CD8-positive, alpha-beta memory T cell (primary cell): Measurements from ENCODE around the gene CSK. TPM values are rescaled to one million over a fixed set of nuclear protein-coding genes. Genes with fewer than 3 reads are reported as not detected.
"Not testable (repeated sequence)": the region's sequence is repeated elsewhere in the genome, so short reads cannot be mapped to it uniquely, and the experiment has no call there.

Experiments used
- CTCF ChIA-PET: fragments of 350-600 bp; sonication (Branson Sonifier 250); formaldehyde crosslinking; loops from one replicate; lab custom pipeline; 2021; ENCODE audit warnings: antibody characterized with exemption; lab: Charles Lee
- POLR2A ChIA-PET: fragments of 350-600 bp; sonication (Branson Sonifier 250); formaldehyde crosslinking; loops from one replicate; lab custom pipeline; 2021; ENCODE audit warnings: antibody characterized with exemption; lab: Charles Lee
- DNase-seq, 5 donors: peaks; one replicate each; pipeline versions ENCODE4 v3.0.0 to v3.0.0-alpha.2; 2020 to 2022; ENCODE audit warnings: mixed read lengths in 1 of 5
- H3K27ac ChIP-seq: one replicate; pipeline ENCODE4 v1.7.0; 2013; ENCODE audit warnings: low read depth, mild to moderate bottlenecking, low read length, moderate library complexity
- H3K27me3 ChIP-seq: 2 replicates; pipeline ENCODE4 v1.7.0; 2013; ENCODE audit warnings: low read length, mild to moderate bottlenecking; ENCODE audit not compliant: insufficient read depth, poor library complexity, severe bottlenecking
- H3K36me3 ChIP-seq: 2 replicates; pipeline ENCODE4 v1.7.0; 2013; ENCODE audit warnings: mild to moderate bottlenecking, low read length, moderate library complexity; ENCODE audit not compliant: insufficient read depth
- H3K4me1 ChIP-seq: 2 replicates; pipeline ENCODE4 v1.7.0; 2013; ENCODE audit warnings: mild to moderate bottlenecking, low read length, moderate library complexity; ENCODE audit not compliant: insufficient read depth
- H3K4me3 ChIP-seq: 2 replicates; pipeline ENCODE4 v1.7.0; 2013; ENCODE audit warnings: mild to moderate bottlenecking, low read length
- H3K9me3 ChIP-seq: 2 replicates; pipeline ENCODE4 v1.7.0; 2013; ENCODE audit warnings: mild to moderate bottlenecking, low read length
- H3K27ac Mint-ChIP-seq, 8 donors: one replicate each; pipeline ENCODE4 v1.8.0; 2020 to 2021; ENCODE audit warnings: mixed read lengths in 8 of 8, mild to moderate bottlenecking in 6 of 8, inconsistent platforms in 3 of 8, moderate library complexity in 3 of 8
- H3K27me3 Mint-ChIP-seq, 2 donors: one replicate each; pipeline ENCODE4 v1.8.0; 2020 to 2021; ENCODE audit warnings: mixed read lengths in 2 of 2, mild to moderate bottlenecking in 1 of 2, moderate library complexity in 1 of 2
- H3K36me3 Mint-ChIP-seq, 3 donors: one replicate each; pipeline ENCODE4 v1.8.0; 2020 to 2021; ENCODE audit warnings: mixed read lengths in 3 of 3, inconsistent platforms in 1 of 3, mild to moderate bottlenecking in 1 of 3
- H3K4me1 Mint-ChIP-seq, 3 donors: one replicate each; pipeline ENCODE4 v1.8.0; 2020 to 2021; ENCODE audit warnings: mixed read lengths in 3 of 3, inconsistent platforms in 1 of 3, mild to moderate bottlenecking in 1 of 3
- H3K4me3 Mint-ChIP-seq, 7 donors: one replicate each; pipeline ENCODE4 v1.8.0; 2020 to 2021; ENCODE audit warnings: mixed read lengths in 7 of 7, mild to moderate bottlenecking in 6 of 7, moderate library complexity in 4 of 7, inconsistent platforms in 2 of 7
- H3K9me3 Mint-ChIP-seq, 5 donors: one replicate each; pipeline ENCODE4 v1.8.0; 2020 to 2022; ENCODE audit warnings: mixed read lengths in 5 of 5, mild to moderate bottlenecking in 3 of 5, moderate library complexity in 2 of 5, inconsistent platforms in 1 of 5
- polyA plus RNA-seq: library from polyadenylated mRNA; unstranded; fragments of 300-500 nt; fragmentation: Illumina TruSeq; gene quantifications from one replicate; pipeline ENCODE4 v1.2.3, GENCODE V29; 2021
- total RNA-seq, 2 experiments: library from RNA; stranded (reverse); gene quantifications; one replicate each; pipeline ENCODE4 v1.2.3, GENCODE V29; 2021

The CSK gene
- total RNA-seq: 100 to 1,000 TPM; 288 to 294 TPM
- polyA plus RNA-seq: 154 TPM

DNA sequence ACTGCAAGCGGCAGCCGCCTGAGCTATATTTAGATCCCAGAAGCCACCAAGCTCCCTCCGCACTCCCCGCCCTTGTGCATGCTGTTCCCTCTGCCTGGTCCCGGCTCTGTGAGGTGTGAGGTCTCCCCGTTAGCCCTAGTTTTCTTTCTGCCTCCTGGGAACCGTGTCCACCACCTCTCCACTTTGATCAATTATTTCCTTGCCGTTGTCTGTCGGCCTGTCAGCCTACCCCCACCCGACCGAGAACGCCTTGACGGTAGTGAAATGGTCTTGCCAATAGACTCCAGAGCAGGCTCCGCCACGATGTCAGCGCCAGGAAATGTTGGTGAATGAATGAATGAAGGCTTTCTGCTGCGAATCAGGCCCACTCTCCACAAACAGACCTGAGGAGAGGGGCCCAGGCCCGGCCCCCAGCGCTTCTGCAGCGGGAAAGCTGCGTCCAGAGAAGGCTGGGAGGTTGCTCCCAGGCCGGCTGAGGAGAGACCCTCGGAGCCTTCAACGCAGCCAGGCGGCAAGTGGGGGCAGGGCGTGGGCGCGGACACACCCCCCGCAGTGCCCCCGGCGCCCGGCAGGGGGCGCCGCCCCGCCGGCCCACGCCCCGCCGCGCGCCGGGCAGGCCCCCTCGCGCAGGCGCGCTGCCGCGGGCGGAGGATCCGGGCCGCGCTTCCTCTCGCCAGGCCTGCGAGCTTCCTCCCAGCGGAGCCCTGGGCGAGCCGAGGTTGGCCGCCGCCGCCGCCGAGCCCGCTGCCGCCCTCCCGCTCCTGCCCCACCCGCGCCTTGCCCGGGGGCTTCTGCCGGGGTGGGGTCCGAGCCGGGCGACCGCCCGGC is at the start of gene CSK:
TSS of gene CSK (plus strand) at position 650 of the 828 bp plus-strand sequence. CDS start 16,218 bp downstream, outside the sequence.
- H3K4me3 ChIP-seq: peak within 1 kb of the TSS; percentile 99
- Mint-ChIP-seq H3K27me3 (peaks cover 0 to 5% of the 10 kb centered on the region in 2 donors), H3K9me3 (no peaks in the 10 kb centered on the region), H3K27ac (peak within 1 kb of the TSS; percentile 93 to 100 (median 98)), H3K4me3 (peak within 1 kb of the TSS; percentile 85 to 98 (median 95)), H3K4me1 (peaks cover 71 to 81% (median 76%) of the 10 kb centered on the region in 3 donors), H3K36me3 (peaks cover 0 to 28% (median 4%) of the 10 kb centered on the region in 3 donors)
- H3K36me3 ChIP-seq: no peaks in the 10 kb centered on the region
- ChIA-PET CTCF (interaction anchor here (0.6 to 18.5 kb wide), 7 partner anchors 11 to 169 kb away, joined by 3 to 1086 read pairs (median 19); partner anchors contain the start of gene FAM219B), POLR2A (interaction anchor here (0.6 to 6.4 kb wide), 7 partner anchors 10 to 112 kb away, joined by 3 to 89 read pairs (median 11); partner anchors contain the start of gene ULK3)
- H3K27me3 ChIP-seq: no peaks in the 10 kb centered on the region
- peak within 1 kb of the TSS; percentile 74 for H3K27ac ChIP-seq
- peak; percentile 76 to 87 (median 83) for DNase-seq
- peaks cover 66% of the 10 kb centered on the region for H3K4me1 ChIP-seq
- no peaks in the 10 kb centered on the region for H3K9me3 ChIP-seq

DNA sequence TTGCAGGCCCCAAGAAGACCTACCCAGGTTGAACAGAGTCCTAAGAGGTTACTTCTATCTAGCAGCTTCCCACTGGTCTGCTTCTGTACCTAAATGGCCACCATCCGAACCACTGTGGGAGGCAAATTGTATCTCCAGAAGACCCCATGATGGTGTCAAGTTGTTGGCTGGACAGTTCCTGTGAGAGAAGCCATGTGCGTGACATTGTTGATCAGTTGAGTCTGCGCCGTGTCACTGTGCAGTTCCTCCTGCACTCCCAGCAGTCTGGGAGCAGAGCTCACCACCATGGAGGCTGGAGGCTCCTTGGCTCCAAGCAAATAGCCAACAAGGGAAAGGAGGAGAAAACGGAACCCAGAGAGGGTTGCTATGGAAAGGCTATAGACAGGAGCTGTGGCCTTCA is 49.0 kb upstream of the CSK start:
- Mint-ChIP-seq H3K36me3 (no peaks in the 10 kb centered on the region), H3K27ac (no peak overlapping the region), H3K4me1 (no peaks in the 10 kb centered on the region), H3K9me3 (peaks cover 0 to 3% (median 0%) of the 10 kb centered on the region in 5 donors), H3K27me3 (peaks cover 21 to 67% of the 10 kb centered on the region in 2 donors), H3K4me3 (no peak overlapping the region)
- Histone ChIP-seq H3K36me3 (no peaks in the 10 kb centered on the region), H3K27me3 (peaks cover 4% of the 10 kb centered on the region), H3K4me1 (no peaks in the 10 kb centered on the region), H3K27ac (no peak overlapping the region), H3K9me3 (no peaks in the 10 kb centered on the region), H3K4me3 (no peak overlapping the region)
- CTCF ChIA-PET: interaction anchor here (0.6 kb wide), 1 partner anchor 139 kb away, joined by 3 read pairs; no protein-coding TSS in a partner anchor
- DNase-seq: no peak
- POLR2A ChIA-PET: no interaction called here

DNA sequence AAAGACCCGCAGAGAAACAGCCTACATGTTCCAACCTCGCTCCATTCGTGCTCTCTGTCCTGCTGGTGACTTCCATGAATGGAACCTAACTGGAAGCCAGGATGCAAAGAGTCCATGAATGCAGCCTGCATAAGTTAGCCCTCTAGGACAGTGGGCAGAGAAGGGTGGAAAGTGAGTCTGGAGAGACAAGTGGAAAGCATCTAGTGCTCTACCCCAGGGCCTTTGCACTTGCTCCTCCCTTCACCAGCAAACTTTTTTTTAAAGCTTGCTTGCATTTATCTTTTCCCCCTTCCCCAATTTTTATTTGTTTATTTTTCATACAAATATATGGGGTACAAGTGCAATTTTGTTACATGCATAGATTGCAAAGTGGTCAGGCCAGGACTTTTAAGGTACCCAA is 48.6 kb upstream of the CSK start:
- Mint-ChIP-seq H3K4me3 (no peak overlapping the region), H3K27ac (no peak overlapping the region), H3K27me3 (peaks cover 23 to 69% of the 10 kb centered on the region in 2 donors), H3K9me3 (peaks cover 0 to 4% (median 0%) of the 10 kb centered on the region in 5 donors), H3K4me1 (no peaks in the 10 kb centered on the region), H3K36me3 (no peaks in the 10 kb centered on the region)
- H3K4me3 ChIP-seq: no peak overlapping the region
- H3K36me3 ChIP-seq: no peaks in the 10 kb centered on the region
- DNase-seq: no peak
- CTCF ChIA-PET: interaction anchor here (0.6 kb wide), 1 partner anchor 139 kb away, joined by 3 read pairs; no protein-coding TSS in a partner anchor
- peaks cover 4% of the 10 kb centered on the region for H3K27me3 ChIP-seq
- no peaks in the 10 kb centered on the region for H3K4me1 ChIP-seq
- no peaks in the 10 kb centered on the region for H3K9me3 ChIP-seq
- no peak overlapping the region for H3K27ac ChIP-seq
- POLR2A ChIA-PET: no interaction called here

DNA sequence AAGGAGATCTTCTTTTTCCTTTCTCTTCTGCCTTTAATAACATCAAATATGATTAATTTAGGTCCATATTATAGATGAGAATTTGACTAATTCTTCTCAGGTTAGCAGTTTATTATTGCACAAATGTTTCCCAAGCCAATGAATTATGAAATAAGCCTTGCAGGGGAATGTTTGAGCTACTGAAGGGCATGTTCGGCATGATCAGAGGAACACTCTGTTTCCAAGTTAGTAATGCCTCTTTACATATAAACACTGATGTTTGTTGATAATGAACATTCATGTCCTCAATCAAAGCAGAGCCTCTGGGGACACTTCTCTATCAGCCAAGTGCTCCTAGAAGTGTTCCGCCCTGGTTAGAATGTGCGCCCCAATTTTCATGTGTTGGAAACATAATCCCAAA is 46.6 kb upstream of the CSK start:
- peaks cover 25 to 75% of the 10 kb centered on the region in 2 donors for H3K27me3 Mint-ChIP-seq
- no peaks in the 10 kb centered on the region for H3K4me1 ChIP-seq
- H3K9me3 ChIP-seq: no peaks in the 10 kb centered on the region
- no peak overlapping the region for H3K4me3 Mint-ChIP-seq
- CTCF ChIA-PET: interaction anchor here (1.3 kb wide), 1 partner anchor 24 kb away, joined by 3 read pairs; no protein-coding TSS in a partner anchor
- H3K9me3 Mint-ChIP-seq: peaks cover 0 to 4% (median 0%) of the 10 kb centered on the region in 5 donors
- H3K36me3 ChIP-seq: no peaks in the 10 kb centered on the region
- H3K4me3 ChIP-seq: no peak overlapping the region
- no peak overlapping the region for H3K27ac Mint-ChIP-seq
- DNase-seq: no peak
- no peaks in the 10 kb centered on the region for H3K36me3 Mint-ChIP-seq
- no peak overlapping the region for H3K27ac ChIP-seq
- peaks cover 4% of the 10 kb centered on the region for H3K27me3 ChIP-seq
- H3K4me1 Mint-ChIP-seq: no peaks in the 10 kb centered on the region
- POLR2A ChIA-PET: no interaction called here

DNA sequence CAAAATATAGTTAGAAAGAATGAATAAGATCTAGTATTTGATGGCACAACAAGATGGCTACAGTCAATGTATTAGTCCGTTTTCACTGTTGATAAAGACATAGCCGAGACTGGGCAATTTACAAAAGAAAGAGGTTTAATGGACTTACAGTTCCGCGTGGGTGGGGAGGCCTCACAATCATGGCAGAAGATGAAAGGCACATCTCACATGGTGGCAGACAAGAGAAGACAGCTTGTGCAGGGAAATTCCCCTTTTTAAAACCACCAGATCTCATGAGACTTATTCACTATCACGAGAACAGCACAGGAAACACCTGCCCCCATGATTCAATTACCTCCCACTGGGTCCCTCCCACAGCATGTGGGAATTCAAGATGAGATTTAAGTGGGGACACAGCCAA is 43.6 kb upstream of the CSK start:
- H3K27me3 ChIP-seq, H3K4me3 ChIP-seq, H3K4me1 ChIP-seq, H3K4me3 Mint-ChIP-seq, H3K4me1 Mint-ChIP-seq, DNase-seq, H3K36me3 Mint-ChIP-seq, H3K27ac ChIP-seq, POLR2A ChIA-PET, CTCF ChIA-PET, H3K9me3 ChIP-seq, H3K36me3 ChIP-seq: not testable (repeated sequence)
- H3K9me3 Mint-ChIP-seq: peaks cover 0 to 10% (median 5%) of the 10 kb centered on the region in 5 donors
- H3K27me3 Mint-ChIP-seq: peaks cover 31 to 70% of the 10 kb centered on the region in 2 donors
- peak overlapping the region in 1 of 8 donors; percentile 9 for H3K27ac Mint-ChIP-seq

DNA sequence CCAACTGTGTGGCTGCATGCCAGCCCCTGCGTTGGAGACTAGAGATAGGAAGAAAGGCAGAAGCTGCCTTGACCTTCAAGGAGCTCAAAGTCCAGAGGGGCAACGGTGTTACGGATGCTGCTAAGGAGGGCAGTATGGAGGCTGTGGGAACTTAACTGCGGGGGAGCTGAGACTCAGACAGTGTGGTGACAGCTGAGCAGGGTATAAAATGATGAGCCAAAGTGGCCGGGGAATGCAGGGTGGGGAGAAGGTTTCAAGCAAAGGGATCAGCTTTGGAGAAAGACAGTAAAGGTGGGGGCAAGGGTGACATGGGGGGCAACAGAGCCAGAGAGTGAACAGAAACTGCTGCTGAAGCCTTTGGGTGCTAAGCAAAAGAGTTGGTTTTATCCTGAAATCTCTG is 39.5 kb upstream of the CSK start:
- Mint-ChIP-seq H3K36me3 (peaks cover 0 to 5% (median 0%) of the 10 kb centered on the region in 3 donors), H3K9me3 (peaks cover 0 to 10% (median 5%) of the 10 kb centered on the region in 5 donors), H3K4me1 (no peaks in the 10 kb centered on the region), H3K27ac (no peak overlapping the region), H3K27me3 (peaks cover 16 to 34% of the 10 kb centered on the region in 2 donors), H3K4me3 (no peak overlapping the region)
- Histone ChIP-seq H3K36me3 (no peaks in the 10 kb centered on the region), H3K4me1 (no peaks in the 10 kb centered on the region), H3K4me3 (no peak overlapping the region), H3K27me3 (no peaks in the 10 kb centered on the region), H3K9me3 (no peaks in the 10 kb centered on the region), H3K27ac (no peak overlapping the region)
- no peak for DNase-seq
- POLR2A ChIA-PET: no interaction called here
- CTCF ChIA-PET: no interaction called here

DNA sequence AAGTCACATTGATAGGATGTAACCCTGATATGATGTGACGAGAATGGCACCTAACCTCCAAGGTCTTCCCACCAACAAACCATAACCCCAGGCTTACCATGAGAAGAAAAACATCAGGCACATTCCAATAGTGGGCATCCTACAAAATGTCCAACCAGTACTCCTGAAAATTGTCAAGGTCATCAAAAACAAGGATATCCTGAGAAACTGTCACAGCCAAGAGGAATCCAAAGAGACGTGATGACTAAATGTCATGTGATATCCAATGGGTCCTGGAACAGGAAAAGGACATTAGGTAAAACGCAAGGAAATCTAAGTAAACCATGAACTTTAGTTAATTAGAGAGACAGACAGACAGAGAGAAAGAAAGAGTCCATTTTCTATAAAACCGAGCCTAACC is 35.5 kb upstream of the CSK start:
- H3K27me3 ChIP-seq: no peaks in the 10 kb centered on the region
- no peaks in the 10 kb centered on the region for H3K9me3 ChIP-seq
- DNase-seq: no peak
- H3K9me3 Mint-ChIP-seq: peaks cover 0 to 6% (median 3%) of the 10 kb centered on the region in 5 donors
- H3K36me3 Mint-ChIP-seq: no peaks in the 10 kb centered on the region
- no peak overlapping the region for H3K4me3 ChIP-seq
- no peak overlapping the region for H3K27ac ChIP-seq
- H3K4me1 Mint-ChIP-seq: no peaks in the 10 kb centered on the region
- POLR2A ChIA-PET: no interaction called here
- CTCF ChIA-PET: no interaction called here
- no peak overlapping the region for H3K4me3 Mint-ChIP-seq
- peaks cover 10% of the 10 kb centered on the region in 2 donors for H3K27me3 Mint-ChIP-seq
- no peaks in the 10 kb centered on the region for H3K36me3 ChIP-seq
- H3K4me1 ChIP-seq: no peaks in the 10 kb centered on the region
- H3K27ac Mint-ChIP-seq: no peak overlapping the region

DNA sequence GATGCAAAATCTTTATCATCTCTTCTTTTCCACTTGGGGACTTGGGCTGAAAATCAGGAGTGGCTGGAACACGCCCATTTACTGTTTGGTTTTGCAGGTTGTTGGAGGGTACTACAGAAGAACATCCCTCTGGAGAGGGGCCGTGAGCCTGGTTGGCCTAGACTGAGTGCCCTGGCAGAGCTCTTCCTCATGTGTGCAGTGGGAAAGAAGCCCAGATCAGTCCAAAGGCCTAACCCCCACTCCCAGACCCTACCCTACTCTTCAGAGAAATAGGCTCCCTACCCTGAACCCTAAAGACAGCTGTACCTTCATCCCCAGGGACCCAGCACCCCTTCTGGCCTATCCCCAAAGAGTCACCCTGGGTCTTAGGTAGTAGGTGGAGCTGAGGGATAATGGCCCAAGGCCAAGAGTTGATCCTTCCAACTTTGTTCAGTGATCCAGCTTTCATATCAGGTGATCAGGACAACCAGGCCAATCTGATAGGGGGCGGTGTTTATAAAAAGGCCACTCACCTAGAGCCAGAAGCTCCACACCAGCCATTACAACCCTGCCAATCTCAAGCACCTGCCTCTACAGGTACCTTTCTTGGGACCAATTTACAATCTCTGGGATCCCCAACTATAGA is 33.4 kb upstream of the CSK start, which contains the start of gene CYP1A2:
TSS of gene CYP1A2 (plus strand) at position 524 of the 625 bp plus-strand sequence. CDS start 894 bp downstream, outside the sequence.
- Mint-ChIP-seq H3K27ac (no peak within 1 kb of the TSS), H3K36me3 (no peaks in the 10 kb centered on the region), H3K9me3 (no peaks in the 10 kb centered on the region), H3K4me1 (no peaks in the 10 kb centered on the region), H3K4me3 (no peak within 1 kb of the TSS), H3K27me3 (peaks cover 0 to 2% of the 10 kb centered on the region in 2 donors)
- Histone ChIP-seq H3K27ac (no peak within 1 kb of the TSS), H3K4me1 (no peaks in the 10 kb centered on the region), H3K36me3 (no peaks in the 10 kb centered on the region), H3K4me3 (no peak within 1 kb of the TSS), H3K9me3 (no peaks in the 10 kb centered on the region), H3K27me3 (no peaks in the 10 kb centered on the region)
- ChIA-PET POLR2A (no interaction called here), CTCF (no interaction called here)
- DNase-seq: no peak
